C4-2B (cell line): Measurements from ENCODE around the gene COL6A5.

ENCODE experiments used
- CTCF ChIP-seq: fragments of 450-650 bp; conservative IDR thresholded peaks from 2 replicates; pipeline ENCODE4 v1.5.1; 2017; ENCODE audit warnings: mild to moderate bottlenecking
- ZFX ChIP-seq: fragments of 450-650 bp; IDR thresholded peaks from 2 replicates; pipeline ENCODE4 v1.6.1; 2017

GRCh38 chr3:130528120-130528519, 182.6 kb downstream of the COL6A5 start:
- TF ChIP-seq CTCF (no peak), ZFX (no peak)
